Activated CD8-positive, alpha-beta memory T cell treated with anti-CD3 and anti-CD28 coated beads for 4 hours (primary cell): Measurements from ENCODE around the gene SREK1.
"Not testable (repeated sequence)": the region's sequence is repeated elsewhere in the genome, so short reads cannot be mapped to it uniquely, and the experiment has no call there.

Source experiments
- DNase-seq, 2 donors: peaks; one replicate each; pipeline ENCODE4 v3.0.0-alpha.2; 2020; ENCODE audit warnings: low read depth in 2 of 2

Gene SREK1

GRCh38 chr5:66222455-66222854 lies 78.4 kb downstream of the SREK1 start:
- no peak for DNase-seq

DNA sequence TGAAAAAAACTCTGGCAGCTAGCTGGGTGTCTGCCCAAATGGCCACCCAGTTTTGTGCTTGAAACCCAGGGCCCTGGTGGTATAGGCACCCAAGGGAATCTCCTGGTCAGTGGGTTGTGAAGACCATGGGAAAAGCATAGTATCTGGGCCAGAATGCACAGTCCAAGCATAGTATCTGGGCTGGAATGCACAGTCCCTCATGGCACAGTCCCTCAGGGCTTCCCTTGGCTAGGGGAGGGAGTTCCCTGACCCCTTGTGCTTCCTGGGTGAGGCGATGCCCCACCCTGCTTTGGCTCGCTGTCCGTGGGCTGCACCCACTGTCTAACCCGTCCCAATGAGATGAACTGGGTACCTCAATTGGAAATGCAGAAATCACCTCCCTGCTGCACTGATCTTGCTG lies 78.8 kb downstream of the SREK1 start:
- DNase-seq: not testable (repeated sequence)

DNA sequence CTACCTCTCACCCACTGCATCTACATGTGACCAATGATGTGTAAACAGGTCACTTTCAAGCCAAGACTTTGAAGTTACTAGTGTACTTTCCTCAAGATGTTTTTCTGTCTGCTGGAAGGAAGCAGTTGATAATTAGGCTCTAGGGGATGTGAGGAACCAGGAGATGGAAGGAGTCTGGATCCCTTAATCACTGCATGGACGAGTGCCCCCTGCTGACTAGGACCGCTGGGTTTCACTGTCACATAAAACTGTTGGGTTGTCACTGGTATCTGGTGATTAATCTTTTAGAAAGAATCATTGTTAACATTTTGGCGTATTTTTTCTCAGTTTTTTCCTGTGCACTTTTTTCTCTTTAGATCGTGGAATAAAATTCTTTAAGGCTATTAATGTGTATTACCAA lies 79.5 kb downstream of the SREK1 start:
- no peak for DNase-seq

- no peak for DNase-seq
Measured at GRCh38 chr5:66224274-66224673, 80.2 kb downstream of the SREK1 start.

- no peak for DNase-seq
Measured at GRCh38 chr5:66224773-66225553, 80.9 kb downstream of the SREK1 start.

DNA sequence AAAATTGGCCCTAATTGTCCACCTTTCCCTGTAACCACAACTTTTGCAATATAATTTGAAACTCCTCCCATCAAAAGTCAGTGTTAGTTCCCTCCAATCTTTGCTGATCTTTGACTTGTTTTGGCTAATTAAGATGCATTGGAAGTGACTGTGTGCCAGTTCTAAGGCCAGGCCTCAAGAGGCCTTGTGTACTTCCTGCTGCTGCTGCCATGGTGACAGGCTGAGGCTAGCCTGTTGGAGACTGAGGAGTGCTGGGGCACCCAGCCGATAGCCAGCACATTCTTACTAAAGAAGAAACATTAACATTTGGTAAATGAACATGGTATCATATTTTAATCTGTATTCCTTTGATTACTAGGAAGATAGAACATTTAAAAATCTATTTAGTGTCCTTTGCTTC lies 86.5 kb downstream of the SREK1 start:
- no peak for DNase-seq

GRCh38 chr5:66231508-66231907 lies 87.4 kb downstream of the SREK1 start:
- DNase-seq: no peak

- no peak for DNase-seq
Measured at GRCh38 chr5:66232275-66232674, 88.2 kb downstream of the SREK1 start.

- DNase-seq: no peak
Measured at GRCh38 chr5:66232706-66233445, 88.8 kb downstream of the SREK1 start.
